Osteoblast (primary cell): ENCODE measurements around the gene DSTN. TPM values are rescaled to one million over a fixed set of nuclear protein-coding genes. Genes with fewer than 3 reads are reported as not detected.

Experiments
- DNase-seq: peaks from one replicate; pipeline ENCODE4 v3.0.0; 2011; ENCODE audit warnings: low spot score, mixed read lengths; ENCODE audit not compliant: insufficient read length; ENCODE audit errors: missing footprints
- H2AFZ ChIP-seq: 2 replicates; pipeline ENCODE4 v1.6.0; 2011; ENCODE audit warnings: mild to moderate bottlenecking, low read length
- H3K27ac ChIP-seq: 2 replicates; pipeline ENCODE4 v1.5.1; 2011; ENCODE audit warnings: mild to moderate bottlenecking, low read depth, low read length, moderate library complexity
- H3K27me3 ChIP-seq: 2 replicates; pipeline ENCODE4 v1.6.0; 2012; ENCODE audit warnings: mild to moderate bottlenecking, control low read depth, inconsistent platforms, low read length, moderate library complexity; ENCODE audit not compliant: insufficient read depth
- H3K36me3 ChIP-seq: 2 replicates; pipeline ENCODE4 v1.5.1; 2011; ENCODE audit warnings: mild to moderate bottlenecking, low read length, control low read depth, moderate library complexity; ENCODE audit not compliant: insufficient read depth
- H3K4me1 ChIP-seq: 2 replicates; pipeline ENCODE4 v1.5.1; 2011; ENCODE audit warnings: mild to moderate bottlenecking, low read length, control low read depth, moderate library complexity; ENCODE audit not compliant: insufficient read depth
- H3K4me2 ChIP-seq: 2 replicates; pipeline ENCODE4 v1.6.0; 2011; ENCODE audit warnings: mild to moderate bottlenecking, low read length; ENCODE audit not compliant: insufficient read depth
- H3K4me3 ChIP-seq: fragments of 200-600 bp; sonication (generic); 3 replicates; pipeline ENCODE4 v1.5.1; 2012; ENCODE audit warnings: mild to moderate bottlenecking, low read length, inconsistent platforms; ENCODE audit not compliant: insufficient read depth
- H3K79me2 ChIP-seq: 2 replicates; pipeline ENCODE4 v1.6.0; 2012; ENCODE audit warnings: mild to moderate bottlenecking, low read length, control low read depth, inconsistent platforms; ENCODE audit not compliant: insufficient read depth
- H3K9me3 ChIP-seq: 2 replicates; pipeline ENCODE4 v1.5.1; 2011; ENCODE audit warnings: low read depth, low read length, control low read depth
- H4K20me1 ChIP-seq: 2 replicates; pipeline ENCODE4 v1.6.0; 2012; ENCODE audit warnings: mild to moderate bottlenecking, low read length, control low read depth; ENCODE audit not compliant: insufficient read depth
- total RNA-seq: library from RNA; depleted of rRNA; stranded (reverse); fragments of >200 nt; gene quantifications from 2 replicates; pipeline ENCODE4 v1.2.3, GENCODE V29; 2012
- TF ChIP-seq, protein P1 (sequence below): IDR thresholded peaks from 2 replicates; pipeline ENCODE4 v1.5.1; 2011; ENCODE audit warnings: mild to moderate bottlenecking, low read depth, low read length, moderate library complexity; ENCODE audit errors: extremely low read depth

The DSTN gene
- total RNA-seq, 1 donor, result 627 TPM

DNA sequence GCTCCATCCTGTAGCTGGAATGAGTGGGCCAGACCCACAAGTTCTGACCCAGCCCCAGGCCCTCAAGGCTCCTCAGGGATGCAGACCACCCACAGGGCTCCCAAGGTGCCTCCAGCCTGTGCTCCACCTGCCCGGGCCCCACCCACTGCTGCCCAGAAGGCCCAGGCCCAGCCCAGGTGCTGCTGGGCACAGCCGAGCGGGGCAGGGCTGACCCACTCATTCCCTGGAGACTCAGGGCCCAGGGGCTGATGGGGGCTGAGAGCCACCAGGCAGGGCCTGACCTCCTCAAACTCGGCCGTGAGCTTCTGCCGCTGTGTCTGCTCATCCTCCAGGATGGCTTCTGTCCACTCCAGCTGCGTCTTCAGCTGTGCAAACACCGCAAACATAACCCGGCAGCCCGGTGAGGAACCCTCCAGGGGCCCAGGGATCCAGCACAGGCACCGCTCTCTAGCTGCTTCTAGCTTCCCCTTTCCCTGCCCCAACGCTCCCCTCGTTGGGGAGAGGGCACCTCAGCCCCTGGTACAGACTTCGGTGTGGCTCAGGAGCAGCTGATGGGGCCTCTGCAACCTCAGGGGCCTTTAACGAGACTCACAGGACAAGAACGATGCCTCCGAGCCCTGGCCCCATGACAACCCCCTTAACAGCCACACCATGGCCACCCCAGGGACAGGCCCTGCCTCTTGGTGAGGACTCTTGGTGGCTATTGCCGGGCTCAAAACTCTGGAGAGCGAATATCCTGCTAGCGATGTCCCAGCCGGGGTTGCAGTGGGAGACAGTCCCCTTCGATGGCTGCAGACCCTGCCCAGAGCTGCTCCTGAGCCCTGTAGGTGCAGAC lies 46.0 kb downstream of the DSTN start:
- Histone ChIP-seq H3K4me1 (peaks cover 11% of the 10 kb centered on the region), H3K4me3 (no peak overlapping the region), H3K36me3 (peaks cover 77% of the 10 kb centered on the region), H3K4me2 (no peak overlapping the region), H3K27ac (no peak overlapping the region), H2AFZ (no peak overlapping the region), H4K20me1 (peaks cover 44% of the 10 kb centered on the region), H3K9me3 (no peaks in the 10 kb centered on the region), H3K27me3 (no peaks in the 10 kb centered on the region), H3K79me2 (no peaks in the 10 kb centered on the region)
- TF ChIP-seq, protein P1, sequence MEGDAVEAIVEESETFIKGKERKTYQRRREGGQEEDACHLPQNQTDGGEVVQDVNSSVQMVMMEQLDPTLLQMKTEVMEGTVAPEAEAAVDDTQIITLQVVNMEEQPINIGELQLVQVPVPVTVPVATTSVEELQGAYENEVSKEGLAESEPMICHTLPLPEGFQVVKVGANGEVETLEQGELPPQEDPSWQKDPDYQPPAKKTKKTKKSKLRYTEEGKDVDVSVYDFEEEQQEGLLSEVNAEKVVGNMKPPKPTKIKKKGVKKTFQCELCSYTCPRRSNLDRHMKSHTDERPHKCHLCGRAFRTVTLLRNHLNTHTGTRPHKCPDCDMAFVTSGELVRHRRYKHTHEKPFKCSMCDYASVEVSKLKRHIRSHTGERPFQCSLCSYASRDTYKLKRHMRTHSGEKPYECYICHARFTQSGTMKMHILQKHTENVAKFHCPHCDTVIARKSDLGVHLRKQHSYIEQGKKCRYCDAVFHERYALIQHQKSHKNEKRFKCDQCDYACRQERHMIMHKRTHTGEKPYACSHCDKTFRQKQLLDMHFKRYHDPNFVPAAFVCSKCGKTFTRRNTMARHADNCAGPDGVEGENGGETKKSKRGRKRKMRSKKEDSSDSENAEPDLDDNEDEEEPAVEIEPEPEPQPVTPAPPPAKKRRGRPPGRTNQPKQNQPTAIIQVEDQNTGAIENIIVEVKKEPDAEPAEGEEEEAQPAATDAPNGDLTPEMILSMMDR, result no peak
- peak; percentile 77 for DNase-seq

DNA sequence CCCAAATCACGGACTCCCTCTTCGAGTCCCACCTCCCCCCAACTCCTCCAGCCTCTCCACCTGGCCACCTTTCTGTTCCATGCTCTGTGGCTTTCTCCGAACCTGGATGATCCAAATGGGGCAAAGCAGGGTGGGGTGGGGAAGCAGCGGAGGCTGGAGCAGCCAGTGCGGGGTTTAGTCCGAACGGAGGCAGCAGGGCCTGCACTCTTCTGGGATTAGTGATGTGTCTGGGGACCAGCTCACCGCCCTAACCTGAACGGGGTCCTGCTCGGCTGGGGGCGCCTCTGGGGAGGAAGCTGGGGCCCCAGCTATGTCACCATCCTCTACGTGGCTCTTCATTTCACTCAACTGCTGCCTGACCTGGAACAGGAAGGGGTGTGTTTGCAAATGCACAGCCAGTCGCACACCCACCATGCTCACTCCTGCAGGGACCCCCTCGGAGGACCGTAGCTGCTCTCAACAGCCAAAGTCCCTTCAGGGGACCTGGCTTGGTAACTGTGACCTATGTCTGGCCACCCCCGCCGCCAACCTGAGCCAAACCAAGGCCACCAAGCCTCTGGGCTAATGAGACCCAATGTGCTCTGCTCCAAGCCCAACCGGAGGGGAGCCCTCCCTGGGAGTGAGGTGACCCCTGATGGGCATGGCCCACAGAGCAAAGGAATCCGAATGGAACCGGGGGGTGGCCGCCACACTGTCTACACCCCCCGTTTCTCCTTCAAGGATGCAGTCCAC lies 46.8 kb downstream of the DSTN start:
- Histone ChIP-seq H3K36me3 (peaks cover 85% of the 10 kb centered on the region), H3K27ac (no peak overlapping the region), H3K9me3 (no peaks in the 10 kb centered on the region), H2AFZ (no peak overlapping the region), H3K4me2 (no peak overlapping the region), H3K4me3 (no peak overlapping the region), H3K79me2 (no peaks in the 10 kb centered on the region), H3K27me3 (no peaks in the 10 kb centered on the region), H3K4me1 (peaks cover 11% of the 10 kb centered on the region), H4K20me1 (peaks cover 49% of the 10 kb centered on the region)
- TF ChIP-seq, protein P1, result no peak
- DNase-seq, result peak; percentile 39

DNA sequence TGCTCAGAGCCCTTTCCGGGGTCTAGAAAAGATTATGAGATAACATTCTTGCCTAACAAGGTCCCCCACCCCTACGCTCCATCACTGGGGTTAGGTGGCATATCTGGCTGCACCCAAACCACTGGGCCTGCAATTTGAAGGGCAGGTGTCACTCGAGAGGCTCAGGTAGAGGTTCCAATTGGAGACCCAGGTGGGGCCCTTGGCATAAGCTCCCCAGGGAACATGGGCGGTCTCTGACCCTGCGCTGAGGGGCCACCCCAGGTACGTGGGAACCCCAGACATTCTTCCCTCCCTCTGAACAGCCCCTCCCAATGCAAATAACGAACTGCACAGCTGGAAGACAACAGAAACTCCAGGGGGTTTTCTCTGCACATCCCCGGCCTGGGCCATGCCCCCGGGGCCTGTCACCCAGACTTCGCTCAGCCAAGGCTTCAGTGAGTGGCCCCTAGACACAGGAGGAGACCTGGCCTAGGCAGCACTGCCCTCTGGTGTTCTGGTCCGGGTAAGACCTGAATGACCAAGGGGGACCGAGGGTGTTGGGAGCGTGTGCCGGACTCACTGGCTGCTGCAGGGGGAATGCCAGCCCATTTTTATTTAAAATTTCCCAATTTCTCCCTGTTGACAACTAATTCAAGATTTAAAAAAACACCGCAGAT lies 47.5 kb downstream of the DSTN start:
- Histone ChIP-seq H3K36me3 (peaks cover 92% of the 10 kb centered on the region), H4K20me1 (peaks cover 47% of the 10 kb centered on the region), H2AFZ (no peak overlapping the region)

More for the DNA sequence above, 47.5 kb downstream of the DSTN start:
- no peaks in the 10 kb centered on the region for H3K27me3 ChIP-seq
- H3K4me1 ChIP-seq, result peaks cover 8% of the 10 kb centered on the region
- no peak overlapping the region for H3K4me2 ChIP-seq
- H3K9me3 ChIP-seq, result no peaks in the 10 kb centered on the region
- peak; percentile 94 for DNase-seq
- peaks cover 3% of the 10 kb centered on the region for H3K79me2 ChIP-seq
- H3K27ac ChIP-seq, result no peak overlapping the region
- H3K4me3 ChIP-seq, result no peak overlapping the region
- TF ChIP-seq, protein P1, result peak; percentile 55
